ENCODE data around the gene UTS2R.
"Not testable (repeated sequence)": the region's sequence is repeated elsewhere in the genome, so short reads cannot be mapped to it uniquely, and the experiment has no call there.

UTS2R gene

DNA sequence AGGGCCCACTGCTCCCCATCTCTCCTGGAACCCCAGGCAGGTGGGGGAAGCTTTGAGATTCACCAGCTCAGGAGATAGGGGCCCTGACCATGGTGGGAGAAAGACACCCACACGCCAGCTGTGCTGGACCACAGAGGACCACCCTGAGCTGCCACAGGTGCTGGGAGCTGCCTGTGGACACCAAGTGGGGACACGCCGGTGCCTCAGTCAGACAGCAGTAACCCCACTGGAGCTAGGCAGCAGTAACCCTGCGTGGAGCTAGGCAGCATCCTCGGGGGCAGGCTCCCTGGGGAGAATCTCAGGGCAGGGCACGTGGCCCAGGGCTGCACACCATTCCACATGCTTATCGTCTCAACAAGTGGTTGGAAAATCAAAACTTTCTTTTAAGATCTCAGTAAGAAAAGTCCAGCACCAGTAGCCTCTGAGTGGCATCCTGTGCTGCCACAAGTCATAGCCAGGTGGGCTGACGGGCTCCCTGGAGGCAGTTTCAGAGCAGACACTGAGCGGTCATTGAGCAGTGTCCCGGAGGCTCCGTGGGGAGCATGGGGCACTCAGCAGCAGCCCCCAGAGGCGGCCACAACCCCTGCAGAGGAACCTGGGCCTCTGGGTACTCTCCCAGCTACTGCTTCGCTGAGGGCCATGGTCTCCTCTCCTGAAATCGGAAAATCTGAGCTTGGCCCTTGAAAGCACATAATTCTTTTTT lies 38.6 kb downstream of the UTS2R start:
- Histone ChIP-seq H3K36me3 (ENCODE audit: control insufficient read depth in 1 of 2, insufficient read depth in 2 of 2, low read length in 2 of 2) (peaks cover 7 to 11% of the 10 kb centered on the region in 2 donors), H3K27ac (ENCODE audit: low read depth, low read length) (no peak overlapping the region), H3K4me3 (ENCODE audit: low read depth in 1 of 2, low read length in 2 of 2) (no peak overlapping the region), H3K9me3 (ENCODE audit: control insufficient read depth in 1 of 2, low read length in 2 of 2) (no peaks in the 10 kb centered on the region), H3K27me3 (ENCODE audit: control insufficient read depth in 1 of 2, insufficient read depth in 2 of 2, low read length in 2 of 2) (no peaks in the 10 kb centered on the region), H3K4me1 (ENCODE audit: control insufficient read depth in 1 of 2, insufficient read depth in 2 of 2, low read length in 2 of 2) (peaks cover 0 to 5% of the 10 kb centered on the region in 2 donors), H3K9ac (ENCODE audit: low read depth in 1 of 2, low read length in 2 of 2) (no peak overlapping the region)

DNA sequence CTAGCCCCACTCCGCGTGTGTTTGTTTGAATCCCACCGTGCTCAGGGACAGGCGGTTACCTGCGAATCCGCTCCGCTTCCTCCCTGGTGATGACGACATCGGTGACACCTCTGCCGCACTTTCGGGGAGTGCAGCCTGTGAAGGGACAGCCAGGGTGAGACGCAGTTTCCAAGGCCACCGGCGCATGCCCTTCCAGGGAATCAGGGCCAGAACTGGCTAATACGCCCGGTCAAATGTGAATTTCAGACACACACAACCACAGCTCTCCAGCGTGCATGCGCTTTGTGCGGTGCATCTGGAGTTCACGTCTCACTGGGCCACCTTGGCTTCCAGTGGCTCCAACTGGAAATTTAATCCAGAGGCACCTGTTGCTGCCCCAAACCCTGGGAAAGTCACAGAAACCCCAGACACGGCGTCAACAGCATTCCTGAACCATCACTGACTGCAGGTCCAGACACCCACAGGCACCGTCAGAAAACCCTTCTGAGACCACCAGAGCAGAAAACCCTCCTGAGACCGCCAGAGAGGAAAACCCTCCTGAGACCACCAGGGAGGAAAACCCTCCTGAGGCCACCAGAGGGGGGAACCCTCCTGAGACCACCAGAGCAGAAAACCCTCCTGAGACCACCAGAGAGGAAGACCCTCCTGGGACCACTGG lies 40.0 kb downstream of the UTS2R start:
- Histone ChIP-seq H3K9ac (ENCODE audit: low read depth in 1 of 2, low read length in 2 of 2) (no peak overlapping the region), H3K9me3 (ENCODE audit: control insufficient read depth in 1 of 2, low read length in 2 of 2) (no peaks in the 10 kb centered on the region), H3K27me3 (ENCODE audit: control insufficient read depth in 1 of 2, insufficient read depth in 2 of 2, low read length in 2 of 2) (no peaks in the 10 kb centered on the region), H3K4me1 (ENCODE audit: control insufficient read depth in 1 of 2, insufficient read depth in 2 of 2, low read length in 2 of 2) (peaks cover 0 to 5% of the 10 kb centered on the region in 2 donors), H3K36me3 (ENCODE audit: control insufficient read depth in 1 of 2, insufficient read depth in 2 of 2, low read length in 2 of 2) (peaks cover 7 to 11% of the 10 kb centered on the region in 2 donors), H3K27ac (ENCODE audit: low read depth, low read length) (no peak overlapping the region), H3K4me3 (ENCODE audit: low read depth in 1 of 2, low read length in 2 of 2) (no peak overlapping the region)

DNA sequence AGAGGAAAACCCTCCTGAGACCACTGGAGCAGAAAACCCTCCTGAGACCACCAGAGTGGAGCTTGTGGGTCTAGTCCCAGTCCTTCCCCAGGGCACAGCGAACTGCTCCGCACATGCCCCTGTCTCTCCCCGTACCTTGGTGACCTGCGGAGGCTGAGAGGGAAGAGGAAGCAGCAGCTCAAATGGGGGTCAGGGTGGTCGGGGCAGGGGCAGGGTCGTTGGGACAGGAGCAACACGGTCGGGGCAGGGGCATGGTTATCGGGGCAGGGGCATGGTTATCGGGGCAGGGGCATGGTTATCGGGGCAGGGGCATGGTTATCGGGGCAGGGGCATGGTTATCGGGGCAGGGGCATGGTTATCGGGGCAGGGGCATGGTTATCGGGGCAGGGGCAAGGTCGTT lies 40.5 kb downstream of the UTS2R start:
- H3K27ac ChIP-seq (ENCODE audit: low read depth, low read length); H3K9me3 ChIP-seq (ENCODE audit: control insufficient read depth in 1 of 2, low read length in 2 of 2); H3K4me1 ChIP-seq (ENCODE audit: control insufficient read depth in 1 of 2, insufficient read depth in 2 of 2, low read length in 2 of 2); H3K4me3 ChIP-seq (ENCODE audit: low read depth in 1 of 2, low read length in 2 of 2); H3K27me3 ChIP-seq (ENCODE audit: control insufficient read depth in 1 of 2, insufficient read depth in 2 of 2, low read length in 2 of 2); H3K9ac ChIP-seq (ENCODE audit: low read depth in 1 of 2, low read length in 2 of 2): not testable (repeated sequence)
- peaks cover 7 to 11% of the 10 kb centered on the region in 2 donors for H3K36me3 ChIP-seq (ENCODE audit: control insufficient read depth in 1 of 2, insufficient read depth in 2 of 2, low read length in 2 of 2)

DNA sequence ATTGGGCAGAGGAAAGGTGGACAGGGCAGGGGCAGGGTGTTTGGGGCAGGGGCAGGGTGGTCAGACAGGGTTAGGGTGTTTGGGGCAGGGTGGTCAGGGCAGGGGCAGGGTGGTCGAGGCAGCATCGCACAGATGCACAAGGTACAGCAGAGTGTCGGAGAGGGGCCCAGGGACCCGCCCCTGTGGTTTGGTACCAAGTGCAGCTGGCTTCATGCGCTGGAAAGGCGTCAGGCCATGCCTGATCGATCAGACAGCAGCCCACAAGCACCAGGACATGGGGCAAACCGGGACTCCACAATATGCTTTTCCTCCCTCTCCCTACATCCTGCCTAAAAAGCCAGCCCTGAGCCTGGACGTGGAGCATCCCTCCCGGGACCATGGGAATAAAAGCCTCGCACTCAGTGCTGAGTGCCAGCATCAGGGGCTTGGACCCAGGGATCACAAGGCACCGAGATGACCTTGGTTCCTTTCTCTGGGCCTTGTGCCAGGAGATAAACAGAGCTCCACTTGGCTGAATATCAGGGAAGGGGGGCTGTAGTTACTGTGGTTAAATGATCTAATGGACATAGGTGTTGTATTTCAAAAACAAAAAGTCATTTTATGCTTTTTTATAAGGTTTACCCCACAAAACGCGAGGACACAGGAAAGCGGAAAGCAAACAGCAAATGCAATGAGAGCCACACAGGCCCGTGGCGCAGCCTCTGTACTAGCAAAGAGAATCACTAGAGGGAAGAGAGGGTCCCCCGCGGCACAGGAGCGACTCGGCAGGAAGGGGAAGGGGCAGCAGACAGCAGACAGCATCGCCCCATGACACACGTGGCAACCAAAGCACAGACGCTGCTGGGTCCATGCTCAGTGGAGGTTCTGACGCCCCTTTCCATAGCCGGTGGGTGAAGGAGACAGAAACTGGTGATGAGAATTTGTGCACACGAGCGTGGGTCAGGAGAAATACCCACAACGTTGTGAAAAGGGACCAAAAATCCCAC lies 41.3 kb downstream of the UTS2R start:
- Histone ChIP-seq H3K4me3 (ENCODE audit: low read depth in 1 of 2, low read length in 2 of 2) (no peak overlapping the region), H3K36me3 (ENCODE audit: control insufficient read depth in 1 of 2, insufficient read depth in 2 of 2, low read length in 2 of 2) (peaks cover 4 to 11% of the 10 kb centered on the region in 2 donors), H3K4me1 (ENCODE audit: control insufficient read depth in 1 of 2, insufficient read depth in 2 of 2, low read length in 2 of 2) (peaks cover 4 to 9% of the 10 kb centered on the region in 2 donors), H3K27me3 (ENCODE audit: control insufficient read depth in 1 of 2, insufficient read depth in 2 of 2, low read length in 2 of 2) (no peaks in the 10 kb centered on the region), H3K27ac (ENCODE audit: low read depth, low read length) (no peak overlapping the region), H3K9ac (ENCODE audit: low read depth in 1 of 2, low read length in 2 of 2) (no peak overlapping the region), H3K9me3 (ENCODE audit: control insufficient read depth in 1 of 2, low read length in 2 of 2) (no peaks in the 10 kb centered on the region)

DNA sequence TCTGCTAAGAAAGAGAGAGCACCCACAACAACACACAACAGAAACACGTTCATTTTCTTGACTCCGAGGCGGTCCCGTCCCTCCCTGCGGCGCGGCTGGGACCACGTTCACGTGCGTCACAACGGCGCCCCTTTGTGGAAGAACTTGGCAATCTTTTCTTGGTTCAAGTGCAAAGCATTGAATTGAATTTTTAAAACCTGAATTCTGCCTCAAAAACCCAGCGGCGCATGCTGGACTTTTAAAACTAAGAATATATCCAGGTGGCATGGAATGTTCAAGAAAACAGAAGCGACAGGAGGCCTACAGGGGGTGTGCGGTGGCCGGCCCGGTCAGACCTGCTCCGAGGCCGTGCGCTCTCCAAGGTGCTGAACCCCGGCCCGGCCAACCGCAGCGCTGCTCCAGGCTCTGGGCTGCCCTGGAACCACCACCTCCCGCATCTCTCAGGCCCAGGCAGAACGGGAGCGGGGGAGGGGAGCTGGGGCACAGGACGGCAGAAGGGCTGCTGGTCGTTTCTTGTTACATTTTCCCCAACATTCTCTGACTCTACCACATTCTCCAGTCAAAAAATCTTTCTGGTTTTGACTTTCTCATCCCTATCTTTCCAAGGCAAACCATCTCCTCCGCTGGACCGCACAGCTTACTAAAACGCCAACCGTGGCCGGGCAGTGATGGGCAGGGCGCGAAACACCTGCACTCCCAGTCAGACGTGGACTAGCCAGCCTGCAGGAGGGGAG lies 43.1 kb downstream of the UTS2R start:
- Histone ChIP-seq H3K9me3 (ENCODE audit: control insufficient read depth in 1 of 2, low read length in 2 of 2) (no peaks in the 10 kb centered on the region), H3K4me1 (ENCODE audit: control insufficient read depth in 1 of 2, insufficient read depth in 2 of 2, low read length in 2 of 2) (peaks cover 16 to 17% of the 10 kb centered on the region in 2 donors), H3K27ac (ENCODE audit: low read depth, low read length) (no peak overlapping the region), H3K4me3 (ENCODE audit: low read depth in 1 of 2, low read length in 2 of 2) (no peak overlapping the region), H3K9ac (ENCODE audit: low read depth in 1 of 2, low read length in 2 of 2) (no peak overlapping the region), H3K36me3 (ENCODE audit: control insufficient read depth in 1 of 2, insufficient read depth in 2 of 2, low read length in 2 of 2) (peaks cover 4 to 5% of the 10 kb centered on the region in 2 donors), H3K27me3 (ENCODE audit: control insufficient read depth in 1 of 2, insufficient read depth in 2 of 2, low read length in 2 of 2) (no peaks in the 10 kb centered on the region)

DNA sequence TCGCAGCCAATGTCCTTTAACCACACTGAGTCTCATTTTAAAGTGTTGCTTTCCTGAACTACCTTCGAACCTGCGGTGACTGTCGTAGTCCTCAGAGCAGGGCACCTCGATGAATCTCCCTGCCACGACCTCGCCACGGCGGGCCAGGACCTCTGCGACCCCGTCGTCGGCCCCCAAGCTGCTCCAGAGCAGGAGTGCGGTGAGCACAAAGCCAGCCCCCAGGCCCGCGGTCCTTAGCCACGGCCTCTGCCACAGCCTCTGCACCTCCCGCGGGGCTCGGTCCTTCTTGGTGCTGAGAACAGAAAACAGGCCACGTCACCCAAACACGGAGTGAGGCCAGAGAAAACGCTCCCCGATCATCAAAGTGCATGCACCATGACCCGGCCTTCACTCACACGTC lies 43.8 kb downstream of the UTS2R start:
- Histone ChIP-seq H3K9ac (ENCODE audit: low read depth in 1 of 2, low read length in 2 of 2) (no peak overlapping the region), H3K36me3 (ENCODE audit: control insufficient read depth in 1 of 2, insufficient read depth in 2 of 2, low read length in 2 of 2) (peaks cover 4 to 8% of the 10 kb centered on the region in 2 donors), H3K4me3 (ENCODE audit: low read depth in 1 of 2, low read length in 2 of 2) (no peak overlapping the region), H3K9me3 (ENCODE audit: control insufficient read depth in 1 of 2, low read length in 2 of 2) (no peaks in the 10 kb centered on the region), H3K27ac (ENCODE audit: low read depth, low read length) (no peak overlapping the region), H3K27me3 (ENCODE audit: control insufficient read depth in 1 of 2, insufficient read depth in 2 of 2, low read length in 2 of 2) (no peaks in the 10 kb centered on the region), H3K4me1 (ENCODE audit: control insufficient read depth in 1 of 2, insufficient read depth in 2 of 2, low read length in 2 of 2) (peaks cover 19 to 22% of the 10 kb centered on the region in 2 donors)

DNA sequence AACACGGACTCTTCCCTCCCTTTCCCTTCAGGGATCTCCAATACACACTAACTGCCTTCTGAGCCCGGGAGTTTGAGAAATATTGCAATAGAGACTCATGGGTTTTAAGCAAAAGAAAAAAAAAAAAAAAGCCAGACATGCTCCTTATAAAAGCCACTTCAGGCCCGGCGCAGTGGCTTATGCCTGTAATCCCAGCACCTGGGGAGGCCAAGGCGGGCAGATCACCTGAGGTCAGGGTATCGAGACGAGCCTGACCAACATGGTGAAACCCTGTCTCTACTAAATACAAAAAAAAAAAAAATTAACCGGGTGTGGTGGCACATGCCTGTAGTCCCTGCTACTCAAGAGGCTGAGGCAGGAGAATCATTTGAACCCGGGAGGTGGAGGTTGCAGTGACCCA lies 44.2 kb downstream of the UTS2R start:
- no peaks in the 10 kb centered on the region for H3K27me3 ChIP-seq (ENCODE audit: control insufficient read depth in 1 of 2, insufficient read depth in 2 of 2, low read length in 2 of 2)

DNA sequence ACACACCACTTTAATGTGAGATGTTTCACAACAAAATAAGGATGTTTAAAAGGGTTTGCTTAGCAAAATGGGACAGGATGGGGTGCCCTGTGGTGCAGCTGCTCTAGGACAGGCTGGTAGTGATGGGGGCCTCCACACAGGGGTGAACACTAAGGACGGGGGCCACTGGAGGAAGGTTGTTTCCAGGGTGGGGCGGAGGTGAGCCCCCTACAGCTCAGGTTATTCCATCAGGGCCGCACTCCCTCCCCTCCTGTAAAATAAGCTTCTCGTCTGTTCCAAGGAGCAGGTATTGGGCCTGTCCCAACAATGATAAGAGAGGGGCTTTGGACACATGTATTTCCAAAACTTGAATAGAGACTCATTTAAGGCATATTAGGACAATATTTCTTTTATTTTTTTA lies 44.7 kb downstream of the UTS2R start:
- no peak overlapping the region for H3K27ac ChIP-seq (ENCODE audit: low read depth, low read length)
- H3K27me3 ChIP-seq (ENCODE audit: control insufficient read depth in 1 of 2, insufficient read depth in 2 of 2, low read length in 2 of 2): no peaks in the 10 kb centered on the region
- H3K9me3 ChIP-seq (ENCODE audit: control insufficient read depth in 1 of 2, low read length in 2 of 2): no peaks in the 10 kb centered on the region
- no peak overlapping the region for H3K4me3 ChIP-seq (ENCODE audit: low read depth in 1 of 2, low read length in 2 of 2)
- peaks cover 19 to 22% of the 10 kb centered on the region in 2 donors for H3K4me1 ChIP-seq (ENCODE audit: control insufficient read depth in 1 of 2, insufficient read depth in 2 of 2, low read length in 2 of 2)
- H3K36me3 ChIP-seq (ENCODE audit: control insufficient read depth in 1 of 2, insufficient read depth in 2 of 2, low read length in 2 of 2): peaks cover 4 to 11% of the 10 kb centered on the region in 2 donors
- no peak overlapping the region for H3K9ac ChIP-seq (ENCODE audit: low read depth in 1 of 2, low read length in 2 of 2)

More for the DNA sequence above, 44.2 kb downstream of the UTS2R start:
- Histone ChIP-seq H3K9me3 (ENCODE audit: control insufficient read depth in 1 of 2, low read length in 2 of 2) (no peaks in the 10 kb centered on the region), H3K4me3 (ENCODE audit: low read depth in 1 of 2, low read length in 2 of 2) (no peak overlapping the region), H3K27ac (ENCODE audit: low read depth, low read length) (no peak overlapping the region), H3K36me3 (ENCODE audit: control insufficient read depth in 1 of 2, insufficient read depth in 2 of 2, low read length in 2 of 2) (peaks cover 4 to 8% of the 10 kb centered on the region in 2 donors), H3K9ac (ENCODE audit: low read depth in 1 of 2, low read length in 2 of 2) (no peak overlapping the region), H3K4me1 (ENCODE audit: control insufficient read depth in 1 of 2, insufficient read depth in 2 of 2, low read length in 2 of 2) (peaks cover 19 to 22% of the 10 kb centered on the region in 2 donors)

DNA sequence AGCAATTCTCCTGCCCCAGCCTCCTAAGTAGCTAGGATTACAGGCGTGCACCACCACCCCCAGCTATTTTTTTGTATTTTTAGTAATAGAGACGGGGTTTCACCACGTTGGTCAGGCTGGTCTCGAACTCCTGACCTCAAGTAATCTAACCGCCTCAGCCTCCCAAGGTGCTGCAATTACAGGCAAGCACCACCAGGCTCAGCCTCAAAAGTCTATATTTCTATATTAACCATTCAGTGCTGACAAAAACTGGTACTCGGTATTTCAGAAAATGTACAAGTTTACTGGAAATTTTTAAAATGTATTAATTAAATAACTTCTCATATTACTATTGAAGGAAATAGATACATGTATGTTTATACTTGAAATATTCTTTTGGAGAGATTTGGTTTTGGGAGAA lies 45.2 kb downstream of the UTS2R start:
- Histone ChIP-seq H3K4me1 (ENCODE audit: control insufficient read depth in 1 of 2, insufficient read depth in 2 of 2, low read length in 2 of 2) (peaks cover 19 to 22% of the 10 kb centered on the region in 2 donors), H3K9ac (ENCODE audit: low read depth in 1 of 2, low read length in 2 of 2) (no peak overlapping the region), H3K4me3 (ENCODE audit: low read depth in 1 of 2, low read length in 2 of 2) (no peak overlapping the region), H3K36me3 (ENCODE audit: control insufficient read depth in 1 of 2, insufficient read depth in 2 of 2, low read length in 2 of 2) (peaks cover 4 to 10% of the 10 kb centered on the region in 2 donors), H3K27ac (ENCODE audit: low read depth, low read length) (no peak overlapping the region), H3K27me3 (ENCODE audit: control insufficient read depth in 1 of 2, insufficient read depth in 2 of 2, low read length in 2 of 2) (no peaks in the 10 kb centered on the region), H3K9me3 (ENCODE audit: control insufficient read depth in 1 of 2, low read length in 2 of 2) (no peaks in the 10 kb centered on the region)
